ENCODE measurements around the gene CNTNAP2.

GRCh38 chr7:148026713-148027112 is 1910.1 kb downstream of the CNTNAP2 start:
- TF ChIP-seq SIN3A (conservative IDR thresholded peaks at IDR 0.05 in 1 of 2, IDR thresholded peaks at IDR 0.05 in 1 of 2; ENCODE audit: low read depth in 1 of 2, low read length in 2 of 2): no peak
- no peak for TF ChIP-seq CTCF (IDR thresholded peaks at IDR 0.05; ENCODE audit: control extremely low read depth in 1 of 3, insufficient read depth in 1 of 3, low read depth in 1 of 3, low read length in 3 of 3)
